ENCODE data around the gene CIAO1.

The CIAO1 gene

GRCh38 chr2:96233880-96234316 lies 32.1 kb upstream of the CIAO1 start:
- no peak overlapping the region for H3K4me3 ChIP-seq (ENCODE audit: low read depth, low read length)
- no peak for DNase-seq (ENCODE audit: low read depth)
- no peak for TF ChIP-seq CTCF (IDR thresholded peaks at IDR 0.05; ENCODE audit: control insufficient read depth, extremely low read depth, insufficient read depth)

- no peak for TF ChIP-seq CTCF (IDR thresholded peaks at IDR 0.05; ENCODE audit: control insufficient read depth, extremely low read depth, insufficient read depth)
- H3K4me3 ChIP-seq (ENCODE audit: low read depth, low read length): no peak overlapping the region
Measured at GRCh38 chr2:96236882-96237281, 29.1 kb upstream of the CIAO1 start.

GRCh38 chr2:96238266-96238665 lies 27.8 kb upstream of the CIAO1 start:
- DNase-seq (ENCODE audit: low read depth): no peak
- no peak for TF ChIP-seq CTCF (IDR thresholded peaks at IDR 0.05; ENCODE audit: control insufficient read depth, extremely low read depth, insufficient read depth)
- H3K4me3 ChIP-seq (ENCODE audit: low read depth, low read length): no peak overlapping the region

More at GRCh38 chr2:96236882-96237281, 29.1 kb upstream of the CIAO1 start:
- DNase-seq (ENCODE audit: low read depth): no peak

GRCh38 chr2:96239091-96239490 lies 26.9 kb upstream of the CIAO1 start:
- DNase-seq (ENCODE audit: low read depth): no peak
- H3K4me3 ChIP-seq (ENCODE audit: low read depth, low read length): no peak overlapping the region
- no peak for TF ChIP-seq CTCF (IDR thresholded peaks at IDR 0.05; ENCODE audit: control insufficient read depth, extremely low read depth, insufficient read depth)

GRCh38 chr2:96239745-96240264 lies 26.2 kb upstream of the CIAO1 start:
- DNase-seq (ENCODE audit: low read depth): no peak
- TF ChIP-seq CTCF (IDR thresholded peaks at IDR 0.05; ENCODE audit: control insufficient read depth, extremely low read depth, insufficient read depth): no peak
- no peak overlapping the region for H3K4me3 ChIP-seq (ENCODE audit: low read depth, low read length)

- TF ChIP-seq CTCF (IDR thresholded peaks at IDR 0.05; ENCODE audit: control insufficient read depth, extremely low read depth, insufficient read depth): no peak
- no peak for DNase-seq (ENCODE audit: low read depth)
- H3K4me3 ChIP-seq (ENCODE audit: low read depth, low read length): no peak overlapping the region
Measured at GRCh38 chr2:96240341-96241038, 25.5 kb upstream of the CIAO1 start.

GRCh38 chr2:96241227-96241626 lies 24.8 kb upstream of the CIAO1 start:
- no peak overlapping the region for H3K4me3 ChIP-seq (ENCODE audit: low read depth, low read length)
- no peak for DNase-seq (ENCODE audit: low read depth)
- no peak for TF ChIP-seq CTCF (IDR thresholded peaks at IDR 0.05; ENCODE audit: control insufficient read depth, extremely low read depth, insufficient read depth)
